GM23338 (cell line): ENCODE results near the gene FBXL17. TPM values are rescaled to one million over a fixed set of nuclear protein-coding genes. Genes with fewer than 3 reads are reported as not detected.

Source experiments
- CREB1 ChIP-seq: fragments of 250-450 bp; sonication (Bioruptor Pico); IDR thresholded peaks from 2 replicates; pipeline ENCODE4 v1.5.0; 2020; ENCODE audit warnings: low read depth, mild to moderate bottlenecking, moderate library complexity
- EZH2 ChIP-seq: fragments of 200-600 bp; sonication (generic); IDR thresholded peaks from one replicate; pipeline ENCODE4 v1.8.0; 2017; ENCODE audit warnings: antibody characterized with exemption, mild to moderate bottlenecking, low read depth; ENCODE audit not compliant: unreplicated experiment
- JUNB ChIP-seq: IDR thresholded peaks from one replicate; pipeline ENCODE4 v1.6.1; 2016; ENCODE audit warnings: antibody characterized with exemption; ENCODE audit not compliant: unreplicated experiment
- POLR2AphosphoS5 ChIP-seq: IDR thresholded peaks from 2 replicates; pipeline ENCODE4 v1.6.1; 2016; ENCODE audit warnings: antibody characterized with exemption, low read depth
- REST ChIP-seq: IDR thresholded peaks from one replicate; pipeline ENCODE4 v1.6.1; 2018; ENCODE audit warnings: antibody characterized with exemption; ENCODE audit not compliant: unreplicated experiment
- STAT1 ChIP-seq: IDR thresholded peaks from one replicate; pipeline ENCODE4 v1.6.1; 2016; ENCODE audit warnings: antibody characterized with exemption; ENCODE audit not compliant: unreplicated experiment
- ZNF462 ChIP-seq: fragments of 250-450 bp; sonication (Bioruptor Pico); IDR thresholded peaks from 2 replicates; pipeline ENCODE4 v1.5.0; 2020; ENCODE audit warnings: mild to moderate bottlenecking, moderate library complexity
- polyA plus RNA-seq: library from polyadenylated mRNA; unstranded; fragments of >200 nt; fragmentation: Nextera tagmentation; extraction: Ambion mirVana; gene quantifications from 2 replicates; pipeline ENCODE4 v1.2.1, GENCODE V29; 2016
- total RNA-seq: library from RNA; depleted of rRNA; stranded (reverse); fragments of >200 nt; shearing (Covaris generic); gene quantifications from 2 replicates; pipeline ENCODE4 v1.2.3, GENCODE V29; 2014

Gene FBXL17
- total and polyA plus RNA-seq, 2 experiments from 2014 or later = 2.0 to 2.7 TPM

DNA sequence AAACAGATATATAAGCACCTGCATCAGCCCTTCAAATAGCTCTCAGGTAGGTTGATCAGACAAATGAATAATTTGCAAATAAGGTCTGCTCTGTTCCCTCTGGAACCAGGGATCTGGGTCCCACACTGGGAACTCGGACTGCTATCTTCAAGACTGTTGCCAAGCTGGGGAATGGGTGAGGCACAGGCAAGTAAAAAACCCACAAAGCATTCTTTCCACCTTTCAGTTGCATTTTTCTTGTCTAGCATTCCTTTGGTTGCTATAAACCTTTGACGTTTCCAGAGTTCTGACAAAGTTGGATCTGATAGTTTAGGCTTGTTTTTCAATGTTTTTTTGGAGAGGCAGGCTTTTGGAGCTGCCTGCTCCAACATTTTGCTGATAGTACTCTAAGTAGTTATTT is 20.1 kb downstream of the FBXL17 start (continued):
- TF ChIP-seq ZNF462 (CRISPR knock-in tag) (no peak), JUNB (no peak), REST (no peak), POLR2AphosphoS5 (no peak), EZH2 (no peak), CREB1 (CRISPR knock-in tag) (no peak), STAT1 (no peak)
